ENCODE results near the gene ELOA2.
"Not testable (repeated sequence)": the region's sequence is repeated elsewhere in the genome, so short reads cannot be mapped to it uniquely, and the experiment has no call there.

The ELOA2 gene

GRCh38 chr18:47036298-47036874 is 965 bp upstream of the ELOA2 start:
- H3K4me1 Mint-ChIP-seq, result no peaks in the 10 kb centered on the region

GRCh38 chr18:47034591-47034990 is 830 bp downstream of the ELOA2 start:
- Mint-ChIP-seq H3K36me3 (ENCODE audit: low read depth) (peaks cover 14% of the 10 kb centered on the region), H3K9me3 (peaks cover 14% of the 10 kb centered on the region)
- not testable (repeated sequence) for H3K4me1 Mint-ChIP-seq; H3K27me3 Mint-ChIP-seq (ENCODE audit: low read depth); H3K4me3 Mint-ChIP-seq; H3K27ac Mint-ChIP-seq

More at GRCh38 chr18:47036298-47036874, 965 bp upstream of the ELOA2 start:
- Mint-ChIP-seq H3K9me3 (peaks cover 10% of the 10 kb centered on the region), H3K36me3 (ENCODE audit: low read depth) (peaks cover 9% of the 10 kb centered on the region), H3K27ac (no peak overlapping the region), H3K27me3 (ENCODE audit: low read depth) (no peaks in the 10 kb centered on the region), H3K4me3 (no peak overlapping the region)
- TF ChIP-seq CTCF (IDR thresholded peaks at IDR 0.05; ENCODE audit: unreplicated experiment in 3 of 3), result peak in 2 of 3 experiments; percentile 20 to 47

- Mint-ChIP-seq H3K9me3 (peaks cover 14% of the 10 kb centered on the region), H3K4me3 (no peak overlapping the region), H3K4me1 (no peaks in the 10 kb centered on the region), H3K27ac (no peak overlapping the region), H3K27me3 (ENCODE audit: low read depth) (no peaks in the 10 kb centered on the region), H3K36me3 (ENCODE audit: low read depth) (peaks cover 14% of the 10 kb centered on the region)
- TF ChIP-seq CTCF (IDR thresholded peaks at IDR 0.05; ENCODE audit: unreplicated experiment in 3 of 3), result no peak
Measured at GRCh38 chr18:47032945-47033344, 2.5 kb downstream of the ELOA2 start.

GRCh38 chr18:47030887-47031286 is 4.5 kb downstream of the ELOA2 start:
- H3K4me1 Mint-ChIP-seq; H3K27me3 Mint-ChIP-seq (ENCODE audit: low read depth); H3K36me3 Mint-ChIP-seq (ENCODE audit: low read depth): not testable (repeated sequence)

GRCh38 chr18:47029684-47030353 is 5.6 kb downstream of the ELOA2 start:
- not testable (repeated sequence) for H3K27me3 Mint-ChIP-seq (ENCODE audit: low read depth); H3K4me3 Mint-ChIP-seq; H3K36me3 Mint-ChIP-seq (ENCODE audit: low read depth); H3K27ac Mint-ChIP-seq; H3K4me1 Mint-ChIP-seq
- H3K9me3 Mint-ChIP-seq, result peaks cover 14% of the 10 kb centered on the region

More at GRCh38 chr18:47030887-47031286, 4.5 kb downstream of the ELOA2 start:
- not testable (repeated sequence) for H3K4me3 Mint-ChIP-seq, H3K27ac Mint-ChIP-seq
- H3K9me3 Mint-ChIP-seq, result peaks cover 14% of the 10 kb centered on the region

- H3K27me3 Mint-ChIP-seq (ENCODE audit: low read depth); H3K27ac Mint-ChIP-seq; H3K4me3 Mint-ChIP-seq: not testable (repeated sequence)
Measured at GRCh38 chr18:47028738-47029137, 6.7 kb downstream of the ELOA2 start.

GRCh38 chr18:47025557-47026174 is 9.8 kb downstream of the ELOA2 start:
- not testable (repeated sequence) for H3K4me3 Mint-ChIP-seq; H3K27me3 Mint-ChIP-seq (ENCODE audit: low read depth); H3K36me3 Mint-ChIP-seq (ENCODE audit: low read depth); H3K4me1 Mint-ChIP-seq; H3K27ac Mint-ChIP-seq; H3K9me3 Mint-ChIP-seq

More at GRCh38 chr18:47028738-47029137, 6.7 kb downstream of the ELOA2 start:
- peaks cover 14% of the 10 kb centered on the region for H3K9me3 Mint-ChIP-seq
- H3K36me3 Mint-ChIP-seq (ENCODE audit: low read depth); H3K4me1 Mint-ChIP-seq: not testable (repeated sequence)

- not testable (repeated sequence) for H3K27me3 Mint-ChIP-seq (ENCODE audit: low read depth); H3K4me1 Mint-ChIP-seq; H3K9me3 Mint-ChIP-seq; H3K36me3 Mint-ChIP-seq (ENCODE audit: low read depth); H3K27ac Mint-ChIP-seq; H3K4me3 Mint-ChIP-seq
Measured at GRCh38 chr18:47023769-47024465, 11.5 kb downstream of the ELOA2 start.

- not testable (repeated sequence) for H3K4me1 Mint-ChIP-seq; H3K36me3 Mint-ChIP-seq (ENCODE audit: low read depth); H3K27me3 Mint-ChIP-seq (ENCODE audit: low read depth); H3K4me3 Mint-ChIP-seq; H3K9me3 Mint-ChIP-seq; H3K27ac Mint-ChIP-seq
Measured at GRCh38 chr18:47022821-47023220, 12.6 kb downstream of the ELOA2 start.

GRCh38 chr18:47020757-47021156 is 14.7 kb downstream of the ELOA2 start:
- H3K4me3 Mint-ChIP-seq; H3K4me1 Mint-ChIP-seq; H3K36me3 Mint-ChIP-seq (ENCODE audit: low read depth); H3K27me3 Mint-ChIP-seq (ENCODE audit: low read depth); H3K9me3 Mint-ChIP-seq; H3K27ac Mint-ChIP-seq: not testable (repeated sequence)

GRCh38 chr18:47019870-47020269 is 15.6 kb downstream of the ELOA2 start:
- H3K27me3 Mint-ChIP-seq (ENCODE audit: low read depth); H3K9me3 Mint-ChIP-seq; H3K4me1 Mint-ChIP-seq; H3K4me3 Mint-ChIP-seq; H3K36me3 Mint-ChIP-seq (ENCODE audit: low read depth); H3K27ac Mint-ChIP-seq: not testable (repeated sequence)

Data from nephron (organoid).